Fibroblast of lung (primary cell): ENCODE data around the gene SIAH2. TPM values are rescaled to one million over a fixed set of nuclear protein-coding genes. Genes with fewer than 3 reads are reported as not detected.

Source experiments
- DNase-seq, 2 donors: peaks; one replicate each; pipeline versions ENCODE4 v3.0.0 to v3.0.0-alpha.2; 2010; ENCODE audit warnings: low read depth in 2 of 2
- H2AFZ ChIP-seq: 2 replicates; pipeline ENCODE4 v1.5.1; 2012; ENCODE audit warnings: low read length, control low read depth, inconsistent platforms
- H3K27ac ChIP-seq: 2 replicates; pipeline ENCODE4 v1.5.1; 2011; ENCODE audit warnings: low read length, control low read depth; ENCODE audit not compliant: insufficient read depth
- H3K27me3 ChIP-seq: 2 replicates; pipeline ENCODE4 v1.5.1; 2011; ENCODE audit warnings: mild to moderate bottlenecking, low read length; ENCODE audit not compliant: control insufficient read depth, insufficient read depth
- H3K36me3 ChIP-seq: 2 replicates; pipeline ENCODE4 v1.5.1; 2011; ENCODE audit warnings: low read length; ENCODE audit not compliant: control insufficient read depth, insufficient read depth
- H3K4me1 ChIP-seq: 2 replicates; pipeline ENCODE4 v1.5.1; 2011; ENCODE audit warnings: low read length; ENCODE audit not compliant: control insufficient read depth, insufficient read depth; ENCODE audit errors: extremely low read depth
- H3K4me2 ChIP-seq: 2 replicates; pipeline ENCODE4 v1.5.1; 2011; ENCODE audit warnings: low read length, control low read depth; ENCODE audit not compliant: insufficient read depth; ENCODE audit errors: extremely low read depth
- H3K4me3 ChIP-seq, 4 experiments: fragments of 200-600 bp in 1 of 4; sonication (generic) in 1 of 4; replicated peaks in 1 of 4; 2 replicates each; pipeline ENCODE4 v1.5.1; 2011 to 2016; ENCODE audit warnings: low read length in 4 of 4, low read depth in 3 of 4, mild to moderate bottlenecking in 3 of 4, control low read depth in 2 of 4, inconsistent platforms in 1 of 4, mixed read lengths in 1 of 4; ENCODE audit not compliant: insufficient read depth in 1 of 4; ENCODE audit errors: control extremely low read depth in 1 of 4
- H3K79me2 ChIP-seq: 2 replicates; pipeline ENCODE4 v1.5.1; 2012; ENCODE audit warnings: mild to moderate bottlenecking, low read length, inconsistent platforms; ENCODE audit not compliant: control insufficient read depth, insufficient read depth
- H3K9ac ChIP-seq: 2 replicates; pipeline ENCODE4 v1.5.1; 2011; ENCODE audit warnings: mild to moderate bottlenecking, low read length, control low read depth; ENCODE audit not compliant: insufficient read depth
- H3K9me3 ChIP-seq: 2 replicates; pipeline ENCODE4 v1.5.1; 2012; ENCODE audit warnings: low read depth, low read length; ENCODE audit not compliant: control insufficient read depth, insufficient read depth
- H4K20me1 ChIP-seq: 2 replicates; pipeline ENCODE4 v1.5.1; 2011; ENCODE audit warnings: low read length; ENCODE audit not compliant: control insufficient read depth, insufficient read depth; ENCODE audit errors: extremely low read depth
- CTCF ChIP-seq, 2 donors: IDR thresholded peaks in 1 of 2; conservative IDR thresholded peaks in 1 of 2; 1 replicate in 1 of 2; 2 replicates in 1 of 2; pipeline ENCODE4 v1.5.1; 2011 to 2012; ENCODE audit warnings: low read length in 2 of 2, control low read depth in 1 of 2, inconsistent platforms in 1 of 2, low read depth in 1 of 2, mild to moderate bottlenecking in 1 of 2
- EZH2 ChIP-seq: IDR thresholded peaks from 2 replicates; pipeline ENCODE4 v1.5.1; 2012; ENCODE audit warnings: low read length, control low read depth, mild to moderate bottlenecking; ENCODE audit errors: missing control alignments
- polyA plus RNA-seq, 2 donors: library from polyadenylated mRNA; depleted of rRNA in 1 of 2; stranded (reverse) in 1 of 2; unstranded in 1 of 2; fragments of >200 nt; gene quantifications; 2 replicates each; pipeline ENCODE4 v1.2.1, GENCODE V29; 2011 to 2012; ENCODE audit warnings: missing spikeins in 1 of 2
- total RNA-seq: library from RNA; depleted of rRNA; stranded (reverse); fragments of >200 nt; gene quantifications from 2 replicates; pipeline ENCODE4 v1.2.1, GENCODE V29; 2014

Gene SIAH2
- total and polyA plus RNA-seq, 2 donors (not counting 1 experiment from before 2014, with no cell fraction given), result 28.9 to 29.7 TPM

- Histone ChIP-seq H3K79me2 (peaks cover 81% of the 10 kb centered on the region), H2AFZ (no peak overlapping the region), H3K36me3 (peaks cover 5% of the 10 kb centered on the region), H3K4me1 (peaks cover 3% of the 10 kb centered on the region), H3K27ac (no peak overlapping the region), H3K4me3 (no peak overlapping the region), H3K9ac (no peak overlapping the region), H4K20me1 (no peaks in the 10 kb centered on the region), H3K4me2 (no peak overlapping the region), H3K9me3 (no peaks in the 10 kb centered on the region), H3K27me3 (no peaks in the 10 kb centered on the region)
- TF ChIP-seq EZH2 (no peak), CTCF (conservative IDR thresholded peaks at IDR 0.05 in 1 of 2, IDR thresholded peaks at IDR 0.05 in 1 of 2; ENCODE audit: low read depth in 1 of 2, low read length in 2 of 2) (no peak)
- no peak for DNase-seq
Observed at GRCh38 chr3:150757768-150758167, 5.2 kb downstream of the SIAH2 start.

DNA sequence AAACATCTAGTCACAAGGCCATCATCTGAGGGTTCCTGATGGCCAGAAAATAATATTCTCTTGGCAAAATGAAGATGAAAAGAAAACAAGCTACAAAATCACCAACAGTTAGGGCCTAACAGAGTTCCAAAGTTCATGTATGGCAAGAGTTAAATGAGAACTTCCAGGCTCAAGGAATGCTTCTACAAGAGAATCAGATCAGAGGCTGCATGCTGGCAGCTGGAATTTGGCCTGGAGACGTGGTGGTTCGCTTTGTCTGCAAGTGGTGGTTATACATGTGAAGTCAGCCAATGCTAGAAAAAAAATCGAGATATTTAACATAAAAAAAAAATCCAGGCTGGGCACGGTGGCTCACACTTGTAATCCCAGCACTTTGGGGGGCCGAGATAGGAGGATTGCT, 5.6 kb downstream of the SIAH2 start:
- Histone ChIP-seq H3K79me2 (peaks cover 80% of the 10 kb centered on the region), H3K4me1 (peaks cover 3% of the 10 kb centered on the region), H3K9ac (no peak overlapping the region), H3K9me3 (no peaks in the 10 kb centered on the region), H3K4me2 (no peak overlapping the region), H3K27ac (no peak overlapping the region), H3K36me3 (peaks cover 5% of the 10 kb centered on the region), H4K20me1 (no peaks in the 10 kb centered on the region), H2AFZ (no peak overlapping the region), H3K4me3 (no peak overlapping the region), H3K27me3 (no peaks in the 10 kb centered on the region)
- TF ChIP-seq CTCF (conservative IDR thresholded peaks at IDR 0.05 in 1 of 2, IDR thresholded peaks at IDR 0.05 in 1 of 2; ENCODE audit: low read depth in 1 of 2, low read length in 2 of 2) (no peak), EZH2 (no peak)
- DNase-seq, result no peak

DNA sequence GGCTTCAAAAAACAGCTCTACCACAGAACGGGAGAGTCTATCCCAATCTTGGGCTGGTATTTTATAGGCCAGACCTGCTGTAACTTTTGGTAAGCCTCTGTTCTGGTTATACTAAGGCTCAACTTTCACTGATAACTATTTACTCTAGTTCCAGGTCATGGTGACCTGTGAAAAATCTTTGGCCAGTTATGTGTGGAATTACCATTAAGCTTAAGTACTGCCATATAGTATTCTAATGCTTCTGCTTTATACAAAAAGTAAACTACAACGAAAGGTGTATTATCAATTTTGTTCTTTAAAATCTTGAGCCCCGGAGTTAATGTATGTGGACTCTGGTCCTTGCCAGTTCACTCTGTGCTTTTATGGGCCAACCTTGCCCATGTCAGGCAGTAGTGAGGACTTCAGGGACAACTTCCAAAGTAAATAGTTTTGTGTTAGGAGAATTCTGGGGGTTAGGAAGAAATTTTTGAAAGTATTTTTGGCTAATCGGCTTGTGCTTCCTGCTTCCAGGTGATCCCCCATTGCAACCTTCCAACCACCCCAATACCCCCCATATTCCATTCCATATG, 6.4 kb downstream of the SIAH2 start:
- Histone ChIP-seq H2AFZ (no peak overlapping the region), H3K9ac (no peak overlapping the region), H4K20me1 (no peaks in the 10 kb centered on the region), H3K4me3 (no peak overlapping the region), H3K79me2 (peaks cover 79% of the 10 kb centered on the region), H3K4me1 (peaks cover 3% of the 10 kb centered on the region), H3K9me3 (no peaks in the 10 kb centered on the region), H3K27me3 (no peaks in the 10 kb centered on the region), H3K4me2 (no peak overlapping the region), H3K36me3 (peaks cover 5% of the 10 kb centered on the region), H3K27ac (no peak overlapping the region)
- TF ChIP-seq CTCF (conservative IDR thresholded peaks at IDR 0.05 in 1 of 2, IDR thresholded peaks at IDR 0.05 in 1 of 2; ENCODE audit: low read depth in 1 of 2, low read length in 2 of 2), result no peak
- TF ChIP-seq EZH2, result no peak
- no peak for DNase-seq
